ENCODE results near the gene RAD9A. TPM values are rescaled to one million over a fixed set of nuclear protein-coding genes. Genes with fewer than 3 reads are reported as not detected.

Gene RAD9A
- polyA plus RNA-seq, 1 of the 3 experiments (the other 2 are of a cell fraction): 22.3 TPM

DNA sequence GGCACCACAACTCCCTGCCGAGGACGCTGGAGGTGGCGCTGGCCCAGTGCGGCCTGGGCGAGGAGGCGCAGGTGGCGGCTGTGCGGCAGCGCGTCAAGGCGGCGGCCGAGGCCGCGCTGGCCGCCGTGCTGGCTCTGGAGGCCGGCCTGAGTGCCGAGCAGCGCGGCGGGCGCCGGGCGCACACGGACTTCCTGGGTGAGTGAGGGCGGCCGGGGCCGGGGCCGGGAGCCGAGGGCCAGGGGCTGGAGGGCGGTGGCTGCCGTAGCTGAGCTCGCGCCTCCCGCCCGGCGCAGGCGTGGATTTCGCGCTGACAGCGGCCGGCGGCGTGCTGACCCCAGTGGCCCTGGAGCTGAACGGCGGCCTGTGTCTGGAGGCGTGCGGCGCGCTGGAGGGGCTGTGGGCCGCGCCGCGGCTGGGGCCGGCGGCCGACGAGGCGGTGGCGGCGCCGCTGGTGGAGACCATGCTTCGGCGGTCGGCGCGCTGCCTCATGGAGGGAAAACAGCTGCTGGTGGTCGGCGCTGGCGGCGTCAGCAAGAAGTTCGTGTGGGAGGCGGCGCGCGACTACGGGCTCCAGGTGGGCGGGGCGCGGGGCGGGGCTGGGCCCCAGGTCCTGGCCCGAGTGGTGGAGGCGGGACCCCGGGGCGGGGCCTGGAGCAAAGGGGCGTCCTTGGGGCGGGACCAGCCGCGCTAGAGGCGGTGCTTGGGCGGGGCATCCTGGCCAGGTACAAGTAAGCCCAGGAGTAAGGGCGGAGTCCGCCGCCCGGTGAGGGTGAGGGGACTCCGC is 29.1 kb downstream of the RAD9A start:
- no peaks in the 10 kb centered on the region for H3K36me3 ChIP-seq (replicated peaks in 1 of 2; ENCODE audit: control insufficient read depth in 1 of 2, insufficient read depth in 2 of 2, low read length in 1 of 2)
- ChIA-PET POLR2A (interaction anchor here (0.5 to 1.3 kb wide), 4 partner anchors 25 to 1108 kb away, joined by 3 to 4 read pairs (median 3); partner anchors contain the start of genes GSTP1 and RAD9A), CTCF (interaction anchor here (0.8 to 2.7 kb wide), 3 partner anchors 14 to 38 kb away, joined by 3 to 17 read pairs (median 3); partner anchors contain the start of gene PPP1CA)
- WGBS (ENCODE audit: low lambda C conversion rate): 0% methylated on average over 18 of the region's 97 CpGs
- H3F3A ChIP-seq (replicated peaks; ENCODE audit: insufficient read depth): no peaks in the 10 kb centered on the region
- no peaks in the 10 kb centered on the region for H4K20me1 ChIP-seq (ENCODE audit: insufficient read depth)
- H3K27ac ChIP-seq (ENCODE audit: low read depth in 2 of 2, low read length in 1 of 2): peak overlapping the region in 1 of 2 experiments; percentile 64; a peak in 1 of 4 replicates
- H3K9ac ChIP-seq: peak overlapping the region; percentile 49; the same call in 1 of the 2 replicates
- H3K4me3 ChIP-seq (ENCODE audit: low read depth in 2 of 2, low read length in 1 of 2): peak overlapping the region; percentile 63 to 66
- no peaks in the 10 kb centered on the region for H3K79me2 ChIP-seq (ENCODE audit: insufficient read depth)
- H2AFZ ChIP-seq (ENCODE audit: low read depth): 0 out of 2 replicates have a peak overlapping the region, but pooled peaks have one; percentile 14
- peak overlapping the region; percentile 68 for H3K4me2 ChIP-seq
- no peaks in the 10 kb centered on the region for H3K27me3 ChIP-seq (ENCODE audit: insufficient read depth)
- TF ChIP-seq MEF2A (IDR thresholded peaks at IDR 0.05; ENCODE audit: borderline replicate concordance, low read depth) (no peak), NRF1 (IDR thresholded peaks at IDR 0.05; ENCODE audit: low read depth, low read length) (peak; percentile 25), MXI1 (IDR thresholded peaks at IDR 0.05; ENCODE audit: low read depth, low read length) (peak; percentile 90; the same call in 1 of the 2 replicates), ELF1 (IDR thresholded peaks at IDR 0.05) (no peak), FOXM1 (IDR thresholded peaks at IDR 0.05; ENCODE audit: low read depth) (no peak), GABPA (IDR thresholded peaks at IDR 0.05; ENCODE audit: low read depth) (no peak), RAD21 (IDR thresholded peaks at IDR 0.05; ENCODE audit: low read length) (no peak)
- TF ChIP-seq, protein P1, sequence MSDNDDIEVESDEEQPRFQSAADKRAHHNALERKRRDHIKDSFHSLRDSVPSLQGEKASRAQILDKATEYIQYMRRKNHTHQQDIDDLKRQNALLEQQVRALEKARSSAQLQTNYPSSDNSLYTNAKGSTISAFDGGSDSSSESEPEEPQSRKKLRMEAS (IDR thresholded peaks at IDR 0.05; ENCODE audit: low read depth): peak; percentile 53; the same call in 1 of the 2 replicates
- no peaks in the 10 kb centered on the region for H3K9me2 ChIP-seq
- no peaks in the 10 kb centered on the region for H3K9me3 ChIP-seq
- H3K4me1 ChIP-seq (ENCODE audit: control insufficient read depth in 1 of 2, insufficient read depth in 2 of 2, low read depth in 1 of 2, low read length in 1 of 2): peaks cover 6 to 8% of the 10 kb centered on the region in 2 experiments; a peak in 2 of 4 replicates
- peak; percentile 100 for DNase-seq

DNA sequence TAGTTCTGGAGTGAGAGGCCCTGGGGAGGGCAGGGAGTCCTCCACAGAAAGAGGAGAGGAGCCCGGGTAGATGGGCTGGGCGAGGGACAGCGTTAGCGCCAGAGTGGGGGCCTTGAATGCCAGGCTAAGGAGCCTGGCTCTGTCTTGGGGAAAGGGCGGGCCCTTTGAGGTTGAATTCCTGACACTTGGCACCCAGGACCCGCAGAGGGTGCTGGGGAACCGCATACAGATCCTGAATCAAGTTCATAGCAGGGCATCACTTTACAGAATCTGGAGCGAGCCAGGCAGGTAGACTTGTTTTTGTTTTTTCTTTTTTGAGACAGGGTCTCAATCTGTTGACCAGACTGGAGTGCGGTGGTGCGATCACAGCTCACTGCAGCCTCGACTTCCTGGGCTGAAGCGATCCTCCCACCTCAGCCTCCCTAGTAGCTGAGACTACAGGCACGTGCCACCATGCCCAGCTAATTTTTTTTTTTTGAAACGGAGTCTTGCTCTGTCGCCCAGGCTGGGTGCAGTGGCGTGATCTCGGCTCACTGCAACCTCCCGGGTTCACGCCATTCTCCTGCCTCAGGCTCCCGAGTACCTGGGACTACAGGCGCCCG is 29.7 kb downstream of the RAD9A start:
- Histone ChIP-seq H3K9ac (no peak overlapping the region), H4K20me1 (ENCODE audit: insufficient read depth) (no peaks in the 10 kb centered on the region), H2AFZ (ENCODE audit: low read depth) (0 out of 2 replicates have a peak overlapping the region, but pooled peaks have one; percentile 14), H3K36me3 (replicated peaks in 1 of 2; ENCODE audit: control insufficient read depth in 1 of 2, insufficient read depth in 2 of 2, low read length in 1 of 2) (no peaks in the 10 kb centered on the region), H3F3A (replicated peaks; ENCODE audit: insufficient read depth) (no peaks in the 10 kb centered on the region), H3K9me3 (no peaks in the 10 kb centered on the region), H3K79me2 (ENCODE audit: insufficient read depth) (no peaks in the 10 kb centered on the region), H3K9me2 (no peaks in the 10 kb centered on the region), H3K4me3 (ENCODE audit: low read depth in 2 of 2, low read length in 1 of 2) (peak overlapping the region in 1 of 2 experiments; percentile 66; a peak in 2 of 4 replicates), H3K4me1 (ENCODE audit: control insufficient read depth in 1 of 2, insufficient read depth in 2 of 2, low read depth in 1 of 2, low read length in 1 of 2) (peaks cover 6 to 7% of the 10 kb centered on the region in 2 experiments; a peak in 2 of 4 replicates), H3K27ac (ENCODE audit: low read depth in 2 of 2, low read length in 1 of 2) (no peak overlapping the region), H3K27me3 (ENCODE audit: insufficient read depth) (no peaks in the 10 kb centered on the region), H3K4me2 (no peak overlapping the region)
- ChIA-PET CTCF (interaction anchor here (1.1 to 2.7 kb wide), 2 partner anchors 15 to 20 kb away, joined by 3 to 17 read pairs; partner anchors contain the start of gene PPP1CA), POLR2A (interaction anchor here (1.2 kb wide), 1 partner anchor 162 kb away, joined by 3 read pairs; the partner anchor contains the start of gene GSTP1)
- 76% methylated on average over 19 of the region's 22 CpGs for WGBS (ENCODE audit: low lambda C conversion rate)
- DNase-seq: no peak
- TF ChIP-seq TEAD4 (IDR thresholded peaks at IDR 0.05; ENCODE audit: borderline replicate concordance, insufficient read depth): no peak
- TF ChIP-seq FOSL2 (IDR thresholded peaks at IDR 0.05; ENCODE audit: borderline replicate concordance, low read depth): no peak
- TF ChIP-seq, protein P2, sequence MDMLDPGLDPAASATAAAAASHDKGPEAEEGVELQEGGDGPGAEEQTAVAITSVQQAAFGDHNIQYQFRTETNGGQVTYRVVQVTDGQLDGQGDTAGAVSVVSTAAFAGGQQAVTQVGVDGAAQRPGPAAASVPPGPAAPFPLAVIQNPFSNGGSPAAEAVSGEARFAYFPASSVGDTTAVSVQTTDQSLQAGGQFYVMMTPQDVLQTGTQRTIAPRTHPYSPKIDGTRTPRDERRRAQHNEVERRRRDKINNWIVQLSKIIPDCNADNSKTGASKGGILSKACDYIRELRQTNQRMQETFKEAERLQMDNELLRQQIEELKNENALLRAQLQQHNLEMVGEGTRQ (IDR thresholded peaks at IDR 0.05; ENCODE audit: borderline replicate concordance, low read depth, low read length): no peak
- no peak for TF ChIP-seq IRF3 (IDR thresholded peaks at IDR 0.05; ENCODE audit: low read depth, low read length)
- no peak for TF ChIP-seq CHD2 (IDR thresholded peaks at IDR 0.05; ENCODE audit: low read length, partially characterized antibody)
- TF ChIP-seq REST (IDR thresholded peaks at IDR 0.05; ENCODE audit: low read depth, low read length): no peak
- no peak for TF ChIP-seq POLR2AphosphoS5 (IDR thresholded peaks at IDR 0.05; ENCODE audit: low read depth, low read length)
- no peak for TF ChIP-seq EZH2phosphoT487 (IDR thresholded peaks at IDR 0.05; ENCODE audit: borderline replicate concordance, low read depth)
- no peak for TF ChIP-seq GABPA (IDR thresholded peaks at IDR 0.05; ENCODE audit: low read depth)
- TF ChIP-seq RAD21 (IDR thresholded peaks at IDR 0.05; ENCODE audit: low read length): no peak
- TF ChIP-seq MXI1 (IDR thresholded peaks at IDR 0.05; ENCODE audit: low read depth, low read length): no peak
- TF ChIP-seq RCOR1 (IDR thresholded peaks at IDR 0.05; ENCODE audit: low read length): no peak
